KOPT-K1 (cell line): ENCODE measurements around the gene MYH6.

Experiments used
- H3K27ac ChIP-seq: fragments of 200-600 bp; sonication (generic); 2 replicates; pipeline ENCODE4 v1.5.1; 2016; ENCODE audit warnings: antibody characterized with exemption, mild to moderate bottlenecking, low read depth, low read length; ENCODE audit not compliant: poor library complexity, severe bottlenecking
- H3K36me3 ChIP-seq: fragments of 200-600 bp; sonication (generic); 2 replicates; pipeline ENCODE4 v1.5.1; 2017; ENCODE audit warnings: antibody characterized with exemption, mild to moderate bottlenecking, low read length, moderate library complexity; ENCODE audit not compliant: insufficient read depth
- H3K9me3 ChIP-seq: fragments of 200-600 bp; sonication (generic); 2 replicates; pipeline ENCODE4 v1.5.1; 2017; ENCODE audit warnings: antibody characterized with exemption, low read length, mild to moderate bottlenecking; ENCODE audit not compliant: insufficient read depth, poor library complexity, severe bottlenecking

MYH6 gene

DNA sequence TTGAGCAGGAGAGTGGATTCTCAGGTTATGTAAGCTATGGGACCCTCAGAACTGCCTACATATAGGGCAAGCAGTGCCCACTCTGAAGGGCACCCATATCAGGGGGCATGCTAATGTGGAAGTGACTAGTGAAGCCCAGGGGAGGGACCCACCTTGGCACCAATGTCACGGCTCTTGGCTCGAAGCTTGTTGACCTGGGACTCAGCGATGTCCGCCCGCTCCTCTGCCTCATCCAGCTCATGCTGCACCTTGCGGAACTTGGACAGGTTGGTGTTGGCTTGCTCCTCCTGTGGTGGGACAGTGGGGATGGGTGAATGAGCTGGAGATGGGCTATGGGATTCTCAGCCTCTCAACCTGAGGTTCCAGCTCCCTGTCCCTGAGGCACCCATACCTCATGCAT lies 25.8 kb downstream of the MYH6 start:
- H3K27ac ChIP-seq = no peak overlapping the region
- no peaks in the 10 kb centered on the region for H3K9me3 ChIP-seq
- no peaks in the 10 kb centered on the region for H3K36me3 ChIP-seq

DNA sequence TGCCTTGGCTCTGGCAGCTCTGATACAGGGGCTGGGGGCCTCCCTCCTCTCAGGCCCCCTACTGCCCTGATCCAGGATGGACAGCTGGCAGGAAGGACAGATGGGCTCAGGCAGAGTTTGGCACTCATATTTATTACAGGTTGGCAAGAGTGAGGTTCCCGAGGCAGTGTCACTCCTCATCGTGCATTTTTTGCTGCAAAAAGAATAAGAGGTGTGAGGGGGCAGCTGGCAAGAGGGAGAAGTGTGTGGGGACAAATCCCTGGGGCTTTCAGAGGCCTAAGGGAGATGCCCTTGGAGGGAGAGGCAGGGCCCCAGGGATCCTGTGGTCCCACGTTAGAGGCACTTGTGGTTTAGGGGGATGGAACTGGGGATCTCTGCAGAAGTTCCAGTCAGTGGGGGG lies 26.2 kb downstream of the MYH6 start:
- Histone ChIP-seq H3K36me3 (no peaks in the 10 kb centered on the region), H3K9me3 (no peaks in the 10 kb centered on the region), H3K27ac (no peak overlapping the region)

DNA sequence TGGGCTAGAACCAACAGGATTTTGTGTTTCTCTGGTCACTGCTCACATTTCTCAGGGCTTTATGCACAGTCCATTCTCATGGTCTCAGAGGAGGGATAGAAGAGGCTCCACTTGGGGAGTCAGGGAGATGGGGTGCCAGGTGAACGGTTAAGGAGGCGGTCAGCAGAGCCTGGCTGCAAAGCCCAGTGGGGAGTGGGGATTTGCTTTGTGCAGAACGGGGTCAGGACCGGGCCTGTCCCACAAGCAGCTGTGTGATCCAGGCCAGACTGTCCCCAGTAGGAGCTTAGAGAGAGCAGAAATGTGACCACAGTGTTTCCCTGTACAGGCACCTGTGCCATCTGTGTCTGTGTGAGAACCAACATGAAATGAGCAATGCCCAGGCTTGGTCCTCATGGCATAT lies 27.1 kb downstream of the MYH6 start:
- Histone ChIP-seq H3K27ac (no peak overlapping the region), H3K9me3 (no peaks in the 10 kb centered on the region), H3K36me3 (no peaks in the 10 kb centered on the region)

DNA sequence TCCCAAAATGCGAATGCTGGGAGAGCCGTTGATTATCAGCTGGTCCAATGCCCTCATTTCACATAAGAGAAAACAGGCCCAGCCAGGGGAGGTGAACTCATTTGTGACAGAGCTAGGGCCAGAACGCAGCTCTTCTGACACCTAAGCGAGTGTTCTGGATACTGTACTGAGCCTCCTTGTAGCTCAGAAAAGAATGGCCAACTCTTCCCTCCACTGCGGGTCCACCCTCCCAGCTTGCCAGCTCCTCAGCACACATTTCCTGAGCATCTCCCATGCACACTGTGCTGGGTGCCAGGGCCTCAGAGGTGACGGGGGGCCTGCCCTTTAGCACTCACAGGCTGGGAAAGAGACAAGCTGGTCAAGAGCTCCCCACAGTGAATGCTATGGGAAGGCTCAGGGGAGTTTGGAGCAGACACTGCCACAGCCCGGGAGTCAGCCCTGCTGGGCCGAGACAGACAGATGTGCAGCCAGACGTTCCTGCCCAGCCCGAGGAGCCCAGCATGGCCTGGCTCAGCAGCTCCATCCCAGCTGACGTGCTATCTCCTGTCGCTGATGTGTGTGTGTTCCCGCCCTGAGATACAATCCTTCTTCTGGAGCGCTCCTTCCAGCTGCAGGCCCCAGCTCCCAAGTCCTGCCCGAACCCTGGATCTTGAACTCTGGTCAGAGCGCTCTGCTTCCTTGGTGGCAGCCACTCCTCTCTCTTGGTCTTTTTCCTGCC lies 27.7 kb downstream of the MYH6 start:
- H3K36me3 ChIP-seq = no peaks in the 10 kb centered on the region
- no peaks in the 10 kb centered on the region for H3K9me3 ChIP-seq
- H3K27ac ChIP-seq = no peak overlapping the region

DNA sequence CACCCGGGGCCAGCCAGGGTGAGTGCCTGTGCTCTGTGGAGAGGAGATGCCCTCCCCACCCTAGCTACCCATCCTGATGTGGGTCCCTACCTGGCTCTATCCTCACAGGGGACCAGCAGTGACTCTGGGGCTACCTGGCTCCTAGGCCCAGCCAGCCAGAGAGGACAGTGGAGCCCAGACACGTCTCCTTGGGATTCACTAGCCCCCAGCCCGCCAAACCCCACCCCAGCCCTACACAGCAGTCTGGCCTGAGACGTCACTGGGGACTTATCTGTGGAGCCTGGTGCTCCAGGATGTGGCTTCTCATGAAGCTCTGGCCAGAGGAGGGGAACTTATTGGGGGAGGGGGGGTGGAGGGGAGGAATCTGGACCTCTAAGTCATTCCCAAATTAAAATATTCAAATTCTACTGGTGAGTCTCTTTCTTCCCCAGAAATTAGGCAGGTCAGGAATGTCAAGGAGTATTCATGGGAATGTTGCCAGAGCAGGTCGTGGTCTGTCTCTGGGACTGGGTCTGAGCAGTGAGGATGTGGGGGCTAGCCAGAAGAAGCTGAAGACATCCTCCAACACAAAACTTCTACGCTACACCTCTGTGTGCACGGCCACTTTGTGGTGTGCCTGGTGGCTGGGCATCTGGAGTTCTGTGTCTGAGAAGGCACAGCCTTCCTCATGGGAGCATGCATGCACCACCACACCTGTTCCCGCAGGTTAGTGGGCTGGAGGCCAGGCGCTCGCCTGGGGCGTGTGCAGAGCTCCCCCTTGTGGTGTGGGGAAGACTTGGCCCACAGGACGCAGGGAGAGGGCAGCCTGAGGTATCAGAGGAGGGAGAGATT lies 28.5 kb downstream of the MYH6 start:
- no peak overlapping the region for H3K27ac ChIP-seq
- H3K9me3 ChIP-seq = no peaks in the 10 kb centered on the region
- H3K36me3 ChIP-seq = no peaks in the 10 kb centered on the region

DNA sequence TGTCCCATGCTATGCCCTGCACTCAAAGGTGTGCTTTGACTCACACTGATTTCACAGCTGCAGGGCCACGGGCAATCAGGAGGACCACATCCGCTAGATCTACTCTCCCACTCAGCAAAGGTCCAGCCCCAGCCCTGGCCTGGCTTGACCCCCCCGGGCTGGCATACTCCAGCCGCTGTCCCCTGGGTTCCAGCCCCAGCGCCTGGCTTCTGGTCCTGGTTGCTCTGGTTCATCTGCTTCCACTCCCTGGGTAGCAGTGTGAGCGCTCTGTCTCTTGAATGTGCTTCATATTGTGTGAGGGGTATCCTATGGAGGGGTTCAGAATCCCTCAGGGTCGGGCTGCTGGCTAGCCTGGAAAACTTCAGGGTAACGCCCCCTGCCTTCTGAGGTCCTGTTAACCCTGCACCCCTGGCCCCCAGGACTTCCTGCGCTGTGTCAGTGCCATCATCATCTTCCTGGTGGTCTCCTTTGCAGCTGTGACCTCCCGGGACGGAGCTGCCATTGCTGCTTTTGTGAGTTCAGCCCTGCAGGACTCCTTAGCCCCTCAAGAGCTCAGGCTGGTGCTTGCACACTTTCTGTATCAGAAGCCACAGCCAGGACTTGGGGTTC lies 29.4 kb downstream of the MYH6 start:
- no peak overlapping the region for H3K27ac ChIP-seq
- no peaks in the 10 kb centered on the region for H3K9me3 ChIP-seq
- no peaks in the 10 kb centered on the region for H3K36me3 ChIP-seq

DNA sequence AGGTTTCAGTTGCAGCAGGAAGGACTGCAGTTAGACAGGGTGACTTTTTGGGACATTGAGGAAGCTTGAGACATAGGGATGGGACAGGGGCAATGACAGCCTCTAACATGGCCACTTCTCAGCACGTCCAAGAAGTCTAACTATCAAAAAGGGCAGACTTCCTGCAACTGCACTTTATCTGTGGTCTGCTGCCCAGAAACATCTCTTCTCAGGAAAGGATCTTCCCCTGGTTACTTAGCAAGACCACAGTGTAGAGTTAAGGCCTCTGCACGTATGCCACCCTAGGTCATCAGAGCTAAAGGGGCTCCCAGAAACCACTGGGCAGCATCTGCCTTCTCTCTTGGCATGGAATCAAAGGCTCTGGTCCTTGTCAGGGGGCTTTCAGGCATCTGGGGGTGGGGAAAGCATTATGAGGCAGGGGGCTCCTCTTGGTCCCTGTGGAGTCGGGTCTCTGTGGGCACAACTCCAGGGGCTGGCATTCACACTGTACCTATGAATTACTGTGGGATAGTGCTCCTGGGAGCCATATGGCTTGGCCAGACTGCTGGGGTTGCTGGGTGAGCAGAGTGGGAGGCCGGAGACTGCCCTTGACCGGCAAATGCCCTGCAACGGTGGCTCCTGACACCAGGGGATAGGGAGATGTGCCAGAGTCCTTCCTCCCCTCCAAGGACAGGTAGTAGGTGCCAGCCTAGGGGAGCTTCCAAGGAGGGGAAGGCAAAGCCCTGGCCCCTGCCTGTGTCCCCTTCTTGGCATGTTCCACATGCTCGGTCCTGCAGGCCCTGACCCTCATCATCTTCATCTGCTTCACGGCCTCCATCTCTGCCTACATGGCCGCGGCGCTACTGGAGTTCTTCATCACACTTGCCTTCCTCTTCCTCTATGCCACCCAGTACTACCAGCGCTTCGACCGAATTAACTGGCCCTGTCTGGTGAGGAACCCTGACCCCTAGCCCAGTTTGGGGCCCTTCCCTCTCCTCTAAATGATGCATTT lies 30.2 kb downstream of the MYH6 start:
- no peaks in the 10 kb centered on the region for H3K36me3 ChIP-seq
- H3K9me3 ChIP-seq = no peaks in the 10 kb centered on the region
- no peak overlapping the region for H3K27ac ChIP-seq

DNA sequence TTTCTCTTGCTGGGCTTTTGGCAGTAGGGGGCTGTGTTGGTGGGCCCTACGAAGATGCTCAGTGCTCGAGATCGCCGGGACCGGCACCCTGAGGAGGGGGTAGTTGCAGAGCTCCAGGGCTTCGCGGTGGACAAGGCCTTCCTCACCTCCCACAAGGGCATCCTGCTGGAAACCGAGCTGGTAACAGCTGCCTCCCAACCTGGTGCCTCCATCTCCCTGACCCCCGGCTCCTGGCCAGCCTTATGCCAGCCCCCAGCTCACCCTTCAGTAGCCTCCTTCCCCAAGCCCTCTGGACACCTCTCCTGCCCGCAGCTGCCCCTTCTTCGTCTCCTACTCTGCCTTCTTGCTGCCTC lies 30.9 kb downstream of the MYH6 start:
- H3K27ac ChIP-seq = no peak overlapping the region
- no peaks in the 10 kb centered on the region for H3K36me3 ChIP-seq
- no peaks in the 10 kb centered on the region for H3K9me3 ChIP-seq

DNA sequence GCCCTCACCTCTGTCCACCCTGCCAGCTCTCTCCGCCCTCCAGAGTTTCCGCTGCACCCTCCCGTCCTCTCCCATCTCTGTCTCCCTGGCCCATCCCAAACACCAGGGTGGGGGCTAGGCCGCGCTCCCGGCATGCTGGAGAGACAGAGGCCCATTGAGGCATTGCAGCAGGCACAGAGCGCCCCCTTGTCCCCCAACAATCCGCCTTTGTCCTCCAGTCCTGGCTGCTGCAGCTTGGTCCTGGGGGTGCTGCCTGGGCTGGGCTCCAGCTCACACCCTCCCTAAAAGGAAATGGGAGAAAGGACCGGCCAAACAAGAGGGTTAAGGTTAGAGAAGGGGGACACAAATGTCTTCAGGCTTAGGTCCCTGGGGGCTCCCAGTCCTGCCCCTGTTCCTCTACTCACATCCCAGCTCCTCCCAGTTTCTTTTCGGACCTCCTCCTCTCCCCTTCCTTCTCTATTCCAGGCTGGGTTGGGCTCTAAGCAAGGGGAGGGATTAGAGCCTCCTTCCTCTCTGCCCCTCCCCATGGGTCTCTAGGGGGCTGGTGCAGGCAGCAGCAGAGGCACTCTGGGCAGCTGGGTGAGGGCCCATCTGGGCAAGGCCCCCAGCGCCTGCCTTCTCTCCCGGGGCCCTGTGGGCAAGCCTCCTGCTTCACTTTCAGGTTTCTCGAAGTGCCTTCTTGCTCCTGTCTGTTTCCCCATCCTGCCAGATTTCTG lies 31.4 kb downstream of the MYH6 start, which contains the start of gene CMTM5:
CMTM5 (plus strand) TSS at position 565 of the 716 bp plus-strand sequence. CDS start 206 bp downstream, outside the sequence.
- H3K27ac ChIP-seq = no peak within 1 kb of the TSS
- no peaks in the 10 kb centered on the region for H3K36me3 ChIP-seq
- no peaks in the 10 kb centered on the region for H3K9me3 ChIP-seq

DNA sequence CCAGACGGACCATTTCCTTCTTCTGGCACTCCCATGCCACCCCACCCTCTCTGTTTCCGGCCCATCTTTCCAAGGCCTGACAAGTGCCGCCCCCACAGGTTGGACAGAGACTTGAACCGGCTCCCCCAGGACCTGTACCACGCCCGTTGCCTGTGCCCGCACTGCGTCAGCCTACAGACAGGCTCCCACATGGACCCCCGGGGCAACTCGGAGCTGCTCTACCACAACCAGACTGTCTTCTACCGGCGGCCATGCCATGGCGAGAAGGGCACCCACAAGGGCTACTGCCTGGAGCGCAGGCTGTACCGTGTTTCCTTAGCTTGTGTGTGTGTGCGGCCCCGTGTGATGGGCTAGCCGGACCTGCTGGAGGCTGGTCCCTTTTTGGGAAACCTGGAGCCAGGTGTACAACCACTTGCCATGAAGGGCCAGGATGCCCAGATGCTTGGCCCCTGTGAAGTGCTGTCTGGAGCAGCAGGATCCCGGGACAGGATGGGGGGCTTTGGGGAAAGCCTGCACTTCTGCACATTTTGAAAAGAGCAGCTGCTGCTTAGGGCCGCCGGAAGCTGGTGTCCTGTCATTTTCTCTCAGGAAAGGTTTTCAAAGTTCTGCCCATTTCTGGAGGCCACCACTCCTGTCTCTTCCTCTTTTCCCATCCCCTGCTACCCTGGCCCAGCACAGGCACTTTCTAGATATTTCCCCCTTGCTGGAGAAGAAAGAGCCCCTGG lies 32.4 kb downstream of the MYH6 start:
- Histone ChIP-seq H3K27ac (no peak overlapping the region), H3K36me3 (no peaks in the 10 kb centered on the region)

DNA sequence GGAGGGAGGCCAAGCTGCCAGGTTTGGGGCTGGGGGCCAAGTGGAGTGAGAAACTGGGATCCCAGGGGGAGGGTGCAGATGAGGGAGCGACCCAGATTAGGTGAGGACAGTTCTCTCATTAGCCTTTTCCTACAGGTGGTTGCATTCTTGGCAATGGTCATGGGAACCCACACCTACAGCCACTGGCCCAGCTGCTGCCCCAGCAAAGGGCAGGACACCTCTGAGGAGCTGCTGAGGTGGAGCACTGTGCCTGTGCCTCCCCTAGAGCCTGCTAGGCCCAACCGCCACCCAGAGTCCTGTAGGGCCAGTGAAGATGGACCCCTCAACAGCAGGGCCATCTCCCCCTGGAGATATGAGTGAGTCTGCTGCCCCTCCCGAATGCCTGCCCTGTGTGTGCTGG lies 35.0 kb downstream of the MYH6 start:
- Histone ChIP-seq H3K9me3 (no peaks in the 10 kb centered on the region), H3K27ac (no peak overlapping the region), H3K36me3 (no peaks in the 10 kb centered on the region)

More for the DNA sequence above, 32.4 kb downstream of the MYH6 start:
- H3K9me3 ChIP-seq = no peaks in the 10 kb centered on the region

DNA sequence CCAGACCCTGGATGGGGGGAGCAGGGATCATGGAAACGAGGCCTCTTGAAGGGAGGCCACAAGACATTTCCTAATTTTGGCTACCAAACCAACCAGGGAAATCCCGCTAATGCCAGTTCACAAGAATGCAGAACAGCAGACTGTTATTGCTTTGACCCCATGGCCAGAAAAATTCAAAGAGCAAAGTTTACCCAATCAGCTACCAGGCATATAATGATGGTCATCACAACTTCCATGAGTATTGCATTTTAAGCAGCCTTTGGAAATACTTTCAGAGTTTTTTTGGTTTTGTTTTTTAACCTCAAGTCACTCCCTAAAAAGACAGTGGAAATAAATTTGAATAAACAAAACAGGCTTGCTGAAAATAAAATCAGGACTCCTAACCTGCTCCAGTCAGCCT lies 35.6 kb downstream of the MYH6 start, which contains the start of gene IL25:
IL25 (plus strand) TSS at position 301 of the 400 bp plus-strand sequence.
- Histone ChIP-seq H3K27ac (no peak within 1 kb of the TSS), H3K36me3 (no peaks in the 10 kb centered on the region), H3K9me3 (no peaks in the 10 kb centered on the region)

DNA sequence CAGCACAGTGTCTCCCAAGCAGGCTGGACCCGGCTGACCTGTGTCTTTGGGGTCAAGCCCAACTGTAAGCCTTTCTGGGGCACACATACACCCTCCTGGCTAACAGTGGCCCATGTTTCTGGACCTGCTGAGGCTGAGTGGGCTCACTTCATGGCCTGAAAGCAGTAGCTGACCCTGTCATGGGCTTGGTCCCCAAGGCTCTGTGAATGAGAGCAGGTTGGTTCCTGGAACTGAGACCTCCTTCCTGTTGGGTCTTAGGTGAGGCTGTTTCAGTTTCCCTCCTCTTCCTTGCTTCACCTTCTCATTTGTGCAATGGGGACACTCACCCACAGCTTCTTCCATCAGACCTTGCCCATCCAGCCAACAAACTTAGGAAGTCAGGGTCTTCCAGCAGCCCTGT lies 36.2 kb downstream of the MYH6 start:
- H3K36me3 ChIP-seq = no peaks in the 10 kb centered on the region
- H3K27ac ChIP-seq = no peak overlapping the region
- no peaks in the 10 kb centered on the region for H3K9me3 ChIP-seq
